Colon (tissue), 2 donors: ENCODE results near the gene BCAR1.
"Not testable (repeated sequence)": the region's sequence is repeated elsewhere in the genome, so short reads cannot be mapped to it uniquely, and the experiment has no call there.

Experiments used
- FAIRE-seq: peaks from 2 replicates; lab custom pipeline; 2012; peaks lifted over from hg19 to GRCh38; lab: Jason Lieb, UNC
- donor health status: control.
- donor health status: control.

The BCAR1 gene

GRCh38 chr16:75254359-75254837 lies 3.0 kb upstream of the BCAR1 start:
- FAIRE-seq = no peak

GRCh38 chr16:75252946-75253911 lies 1.8 kb upstream of the BCAR1 start:
- no peak for FAIRE-seq

DNA sequence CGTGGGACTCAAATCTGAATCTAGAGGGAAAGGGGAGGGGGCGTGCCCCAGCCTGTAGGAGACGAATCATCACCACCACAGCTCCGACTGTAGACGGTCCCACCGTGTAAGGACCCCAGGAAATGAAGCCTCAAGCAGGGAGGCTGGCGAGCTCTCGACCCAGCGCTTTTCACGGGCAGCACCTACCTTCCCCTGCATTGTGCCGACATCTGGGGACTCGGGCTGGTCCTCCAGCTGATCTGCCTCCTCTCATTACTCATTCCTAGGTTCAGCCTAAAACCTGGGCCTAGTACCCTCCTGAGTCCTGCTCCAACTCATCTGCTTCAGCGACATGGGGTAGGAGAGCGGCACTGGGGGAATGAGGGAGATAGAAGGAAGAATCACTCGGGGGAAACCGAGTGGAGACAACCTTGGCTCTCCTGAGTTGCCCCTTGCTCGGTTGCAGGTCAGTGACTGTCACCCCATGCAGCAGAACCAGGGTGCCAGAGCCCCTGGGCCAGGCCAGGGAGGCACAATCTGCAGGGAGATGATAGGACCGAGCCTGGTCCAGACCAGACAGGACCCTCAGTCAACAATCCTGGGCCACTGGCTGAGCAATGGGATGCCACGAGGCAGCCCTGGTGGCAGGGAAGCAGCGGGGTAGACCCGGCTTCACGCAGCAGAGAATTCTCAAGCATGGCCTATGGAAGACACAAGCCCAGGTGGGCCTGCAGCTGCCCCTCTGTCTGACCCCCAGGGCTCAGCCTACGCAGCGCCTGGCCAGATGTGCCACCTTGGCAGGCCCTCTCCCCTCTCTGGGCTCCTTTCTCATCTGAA lies 833 bp upstream of the BCAR1 start:
- FAIRE-seq = no peak

GRCh38 chr16:75250809-75251279 lies 580 bp downstream of the BCAR1 start:
- no peak for FAIRE-seq

DNA sequence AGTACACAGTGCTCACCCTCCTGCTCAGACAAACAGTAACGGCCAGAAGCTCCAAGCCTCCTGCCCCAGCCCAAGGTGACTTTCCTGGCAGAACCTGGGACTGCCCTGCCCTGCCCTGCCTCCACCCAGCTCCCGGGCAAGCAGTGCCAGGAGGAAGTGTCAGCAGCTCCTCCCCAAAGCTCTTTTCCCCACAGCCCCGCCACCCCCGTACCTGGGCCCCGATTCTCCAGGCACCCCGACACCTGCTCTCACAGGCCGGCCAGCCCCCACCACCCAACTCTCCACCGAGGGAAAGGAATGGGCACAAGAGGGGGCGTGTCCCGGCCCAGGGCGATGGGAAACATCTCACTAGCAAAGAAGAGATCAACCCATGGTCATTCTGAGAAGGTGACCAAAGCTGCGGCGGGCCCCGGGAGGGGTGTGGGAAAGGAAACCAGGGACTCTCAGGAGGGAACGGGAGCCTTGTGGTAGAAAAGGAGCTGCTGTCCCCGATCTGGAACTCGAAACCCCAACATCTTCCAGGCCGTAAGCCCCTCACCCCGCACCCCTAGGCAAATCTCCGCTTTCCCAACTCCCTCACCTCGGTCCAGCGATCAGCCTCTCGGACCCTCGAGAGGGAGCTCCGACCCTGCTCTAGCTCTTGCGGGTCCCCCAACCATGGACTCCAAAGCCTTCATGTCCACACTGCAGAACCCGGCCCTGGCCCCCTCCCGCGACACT lies 1.2 kb downstream of the BCAR1 start:
- FAIRE-seq = no peak

DNA sequence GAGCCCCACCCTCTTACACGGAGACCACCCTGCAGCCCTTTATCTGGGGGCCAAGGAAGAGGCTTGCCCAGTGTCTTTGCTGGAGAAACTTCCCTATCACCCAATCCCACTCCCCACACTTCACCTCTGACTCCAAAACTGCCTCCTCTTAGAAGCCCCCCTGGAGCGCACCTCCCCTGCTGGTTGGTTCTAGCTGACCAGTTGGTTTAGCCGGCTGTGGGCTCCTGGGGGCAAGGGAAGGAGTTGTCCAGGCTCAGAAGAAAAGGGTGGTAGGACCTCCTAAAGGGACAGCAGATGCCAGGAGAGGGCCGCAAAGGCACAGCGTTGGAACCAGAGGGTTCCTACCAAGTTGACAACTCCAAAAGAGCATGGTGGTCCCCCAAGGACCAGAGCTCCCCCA lies 2.0 kb downstream of the BCAR1 start:
- FAIRE-seq = no peak

DNA sequence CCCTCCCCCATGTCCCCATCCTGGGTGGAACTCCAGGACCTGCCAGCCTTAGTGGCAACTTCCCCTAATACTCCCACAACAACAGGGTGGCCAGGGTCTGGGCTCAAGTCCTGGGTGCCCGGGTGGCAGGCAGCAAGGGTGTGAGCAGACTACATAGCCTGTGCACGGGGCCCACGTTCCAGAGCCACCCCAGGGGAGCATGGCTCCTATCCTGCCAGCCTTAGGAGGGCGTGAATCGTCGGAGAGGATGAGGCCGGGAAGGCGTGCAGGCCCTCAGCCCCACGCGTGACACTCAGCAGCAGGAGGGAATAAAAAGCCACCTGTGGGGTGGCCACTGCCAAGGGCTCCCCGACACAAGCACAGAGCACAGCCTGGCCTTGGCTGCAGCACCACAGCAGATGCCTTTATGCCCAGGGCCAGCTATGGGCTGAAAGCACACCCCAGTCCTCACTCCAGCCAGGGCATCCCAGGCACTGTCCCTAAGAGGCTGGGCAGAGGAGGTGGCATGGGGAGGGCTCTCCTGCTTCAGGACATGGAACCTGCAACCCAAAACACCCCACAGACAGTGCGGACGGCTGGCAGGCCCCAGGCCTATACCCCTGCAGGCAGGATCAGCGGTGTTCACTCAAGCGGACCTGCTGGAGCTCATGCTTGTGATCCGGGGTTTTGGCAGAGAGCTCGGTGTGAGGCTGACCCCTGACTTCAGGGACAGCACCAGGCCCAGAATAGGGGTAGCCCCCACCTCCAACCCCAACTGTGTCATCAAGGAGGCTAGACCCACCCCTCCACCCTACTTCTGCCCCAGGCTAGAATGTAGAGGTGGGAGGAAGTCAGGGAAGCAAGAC lies 2.7 kb downstream of the BCAR1 start:
- no peak for FAIRE-seq

DNA sequence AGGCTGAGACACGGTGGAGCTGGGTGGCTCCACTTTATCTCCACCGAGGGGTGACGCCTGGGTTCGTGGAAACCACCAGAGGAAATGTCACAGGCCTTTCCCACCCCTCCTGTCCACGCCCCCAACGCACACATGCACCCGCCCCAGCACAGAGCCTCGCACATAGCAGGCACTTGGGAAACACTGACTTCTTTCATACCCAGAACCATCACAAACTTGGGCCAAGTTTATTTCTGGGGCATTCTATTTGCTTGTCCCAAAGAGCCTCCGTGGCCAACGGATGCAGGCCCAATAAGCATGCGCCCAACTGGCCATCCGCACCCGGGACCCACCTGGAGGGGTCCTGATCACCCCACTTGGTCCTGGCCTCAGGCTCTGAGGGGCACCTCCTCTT lies 3.3 kb downstream of the BCAR1 start:
- FAIRE-seq = no peak

GRCh38 chr16:75247249-75247648 lies 4.2 kb downstream of the BCAR1 start:
- no peak for FAIRE-seq

DNA sequence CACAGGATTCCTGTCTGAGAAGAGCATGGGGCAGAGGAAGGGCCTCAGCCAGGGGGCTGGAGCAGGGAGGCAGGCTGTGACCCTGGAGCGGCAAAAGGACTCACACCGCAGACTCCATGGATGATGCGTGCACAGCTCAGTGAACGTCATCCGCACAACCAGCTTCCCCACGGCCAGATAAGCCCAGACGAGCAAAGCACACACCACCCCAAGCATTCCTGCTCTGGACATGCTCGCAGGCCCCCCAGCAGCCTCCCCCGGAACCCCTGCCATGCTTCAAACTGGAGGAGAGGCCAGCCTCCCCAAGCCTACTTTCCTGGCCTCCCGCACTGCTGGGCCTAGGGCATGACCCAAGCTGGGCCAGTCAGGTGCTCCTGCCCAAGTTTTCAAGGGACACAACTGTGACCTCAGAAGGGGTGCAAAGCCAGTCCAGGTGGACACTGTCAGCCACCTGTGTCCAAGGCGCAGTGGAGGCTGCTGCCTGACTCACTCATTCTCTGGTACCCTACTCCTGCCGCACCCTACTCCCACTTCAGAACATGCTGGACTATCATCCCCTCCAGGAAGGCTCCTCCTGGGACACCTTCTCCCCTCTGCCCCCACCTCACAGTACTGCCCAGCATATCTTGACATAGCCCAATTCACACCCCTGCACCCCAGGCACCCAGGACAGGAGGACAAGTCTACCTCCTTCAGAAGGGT lies 4.8 kb downstream of the BCAR1 start:
- FAIRE-seq = no peak

DNA sequence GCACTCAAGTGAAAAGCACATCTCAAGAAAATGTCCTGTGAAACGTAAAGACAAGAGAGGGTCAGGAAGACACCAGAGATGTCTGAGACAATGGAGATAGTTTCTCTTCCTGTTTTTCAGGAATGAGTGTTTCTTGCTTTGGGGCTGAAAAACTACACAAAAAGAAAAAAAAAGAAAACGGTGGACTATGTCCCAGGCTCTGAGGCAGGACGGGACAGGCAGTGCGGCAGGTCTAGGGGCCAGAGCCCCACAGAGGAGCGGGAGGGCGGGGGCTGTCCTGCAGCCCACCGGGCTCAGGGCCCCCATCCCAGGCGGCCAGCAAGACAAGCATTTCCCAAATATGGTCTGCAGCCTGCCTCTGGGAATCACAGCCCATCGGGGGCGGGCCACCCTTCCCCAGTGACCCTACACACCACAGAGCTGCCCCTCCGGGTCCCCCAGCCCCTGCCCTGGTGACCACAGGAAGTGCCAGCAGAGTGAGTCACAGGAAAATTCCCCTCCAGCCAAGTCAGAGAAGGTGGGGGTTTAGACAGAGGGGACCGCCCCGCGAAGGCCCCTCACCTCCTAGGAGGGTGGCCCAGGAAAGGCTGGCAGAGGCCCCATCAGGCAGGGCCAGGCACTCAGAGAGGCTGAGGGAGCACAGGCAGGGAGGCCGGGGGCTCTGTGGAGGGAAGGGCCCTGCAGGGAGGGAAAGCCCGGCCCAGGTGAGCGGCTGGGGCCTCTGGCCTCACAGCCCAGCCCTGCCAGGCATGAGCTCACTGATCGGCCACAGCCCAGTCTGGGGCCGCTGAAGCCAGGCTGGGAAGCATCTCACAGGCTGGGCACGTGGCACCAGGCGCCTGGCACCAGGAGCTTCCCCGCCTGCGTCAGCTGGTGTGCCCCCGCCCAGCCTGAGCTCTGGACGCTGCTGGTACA lies 6.3 kb downstream of the BCAR1 start:
- FAIRE-seq = no peak

- FAIRE-seq = no peak
Measured at GRCh38 chr16:75244225-75244809, 7.1 kb downstream of the BCAR1 start.

GRCh38 chr16:75243667-75244224 lies 7.7 kb downstream of the BCAR1 start:
- FAIRE-seq = no peak

DNA sequence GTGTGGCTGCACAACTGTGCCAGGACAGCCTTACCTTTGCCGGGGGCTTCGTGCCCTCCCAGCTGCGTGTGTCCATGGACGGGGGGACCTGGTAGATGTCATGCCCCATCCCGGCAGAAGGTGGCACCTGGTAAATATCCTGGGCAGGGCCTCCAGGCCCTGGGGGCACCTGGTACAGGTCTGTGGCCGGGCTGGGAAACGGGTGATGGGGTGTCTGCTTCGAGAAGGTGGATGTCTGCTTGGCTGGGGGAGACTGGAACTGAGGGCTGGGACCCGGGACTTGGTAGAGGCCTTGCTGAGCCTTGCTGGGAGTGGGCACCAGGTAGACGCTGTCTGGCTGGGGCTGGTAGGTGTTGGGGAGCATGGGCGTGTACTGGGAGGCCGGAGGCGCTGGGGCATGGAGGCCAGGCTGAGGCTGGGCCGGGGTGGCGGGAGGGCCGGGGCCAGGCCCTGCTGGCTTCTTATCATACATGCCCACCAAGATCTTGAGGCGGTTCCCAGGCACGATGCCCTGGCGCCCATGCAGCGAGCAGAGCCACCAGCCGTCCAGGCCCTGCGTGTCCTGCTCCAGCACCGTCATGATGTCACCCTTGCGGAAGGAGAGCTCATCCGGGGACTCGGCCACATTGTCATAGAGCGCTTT lies 8.9 kb downstream of the BCAR1 start:
- FAIRE-seq = not testable (repeated sequence)

GRCh38 chr16:75241955-75242354 lies 9.5 kb downstream of the BCAR1 start:
- FAIRE-seq = no peak

GRCh38 chr16:75241412-75241811 lies 10.0 kb downstream of the BCAR1 start:
- no peak for FAIRE-seq

DNA sequence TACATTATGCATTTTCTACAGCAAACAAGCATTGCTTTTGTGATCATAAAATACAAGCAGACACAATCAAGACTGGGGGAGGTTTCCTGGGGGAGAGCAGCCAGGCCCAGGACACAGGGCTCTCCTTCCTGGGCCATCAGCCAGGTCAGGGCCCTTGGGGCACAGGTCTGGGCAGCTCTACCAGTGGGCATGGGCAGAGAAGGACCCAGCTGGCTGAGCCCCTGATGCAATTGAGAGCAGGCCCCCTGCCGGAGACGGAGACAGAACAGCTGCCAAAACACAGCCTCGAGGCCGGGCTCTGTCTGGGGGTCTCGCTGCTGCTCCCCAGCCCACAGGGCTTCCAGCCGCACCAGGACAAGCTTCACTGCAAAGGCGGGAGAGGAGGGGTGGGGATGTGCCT lies 10.8 kb downstream of the BCAR1 start:
- not testable (repeated sequence) for FAIRE-seq

DNA sequence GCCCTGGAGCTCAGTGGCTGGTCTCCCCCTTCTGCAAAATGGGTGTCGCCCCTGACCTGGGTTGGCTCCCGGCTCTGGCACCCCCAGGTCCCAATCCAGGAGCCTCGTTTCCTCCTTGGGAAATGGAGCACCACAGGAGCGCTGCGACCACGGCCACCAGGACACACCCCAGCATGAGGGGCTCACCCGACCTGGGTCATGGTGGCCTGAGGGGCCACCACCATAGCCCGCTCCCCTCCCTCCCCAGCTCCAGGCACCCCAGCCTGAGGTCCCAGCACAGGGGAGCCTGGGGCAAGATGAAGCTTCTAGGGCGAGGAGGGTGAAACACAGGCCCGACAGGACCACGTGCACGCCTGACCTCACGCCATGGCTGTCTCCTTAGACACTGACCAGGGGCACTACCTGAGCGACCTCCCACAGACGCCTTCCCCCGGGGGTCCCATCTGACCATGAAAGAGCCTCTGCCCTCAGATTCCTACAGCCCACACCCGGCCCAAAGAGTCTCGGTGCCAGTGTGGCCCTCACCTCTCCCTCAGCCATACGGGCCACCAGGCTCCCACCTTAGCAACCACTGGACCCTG lies 11.8 kb downstream of the BCAR1 start:
- no peak for FAIRE-seq
